GM19238 (cell line): ENCODE data around the gene STX3.
"Not testable (repeated sequence)": the region's sequence is repeated elsewhere in the genome, so short reads cannot be mapped to it uniquely, and the experiment has no call there.

ENCODE experiments used
- DNase-seq: peaks from one replicate; pipeline ENCODE4 v3.0.0; 2011; ENCODE audit warnings: low spot score; ENCODE audit not compliant: insufficient read length

The STX3 gene

DNA sequence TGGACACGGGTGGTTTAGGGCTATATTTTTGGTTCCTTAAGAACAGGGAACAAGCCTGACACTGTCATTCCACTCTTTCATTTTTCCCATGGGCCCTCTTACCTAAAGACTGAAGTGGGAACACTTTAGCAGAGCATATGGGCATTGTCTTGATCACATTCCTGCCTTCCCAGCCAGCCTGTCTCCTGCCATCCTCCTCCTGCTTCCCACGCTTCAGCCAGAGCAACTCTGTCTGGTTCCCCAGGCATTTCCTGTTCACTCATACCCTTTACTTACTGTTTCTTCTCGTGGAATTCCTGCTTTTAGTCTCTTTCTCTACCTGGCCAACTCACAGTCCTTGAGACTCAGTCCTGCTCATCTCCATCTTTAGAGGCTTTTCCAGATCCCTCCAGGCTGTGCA, 32.6 kb downstream of the STX3 start:
- no peak for DNase-seq

- no peak for DNase-seq
Observed at GRCh38 chr11:59791639-59792038, 36.5 kb downstream of the STX3 start.

GRCh38 chr11:59792507-59792906, 37.3 kb downstream of the STX3 start:
- no peak for DNase-seq

DNA sequence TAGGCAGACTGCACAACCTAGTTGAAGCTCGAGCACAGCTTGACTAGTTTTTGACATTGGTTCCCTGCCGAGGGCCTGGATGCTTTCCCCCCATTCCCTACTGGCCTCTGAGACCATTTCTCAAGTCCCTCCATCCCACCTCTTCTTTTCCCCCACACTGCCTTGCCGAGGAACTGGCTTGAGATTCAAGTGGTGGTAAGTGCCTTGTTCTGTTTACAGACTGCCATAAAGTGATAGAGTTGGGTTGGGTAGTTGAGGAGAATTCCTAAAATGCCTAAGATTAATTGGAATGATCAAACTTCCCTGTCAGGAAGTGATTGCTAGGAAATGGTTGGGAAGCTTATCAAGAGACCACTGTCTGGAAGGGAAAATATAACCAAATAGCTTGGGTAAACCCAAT, 39.2 kb downstream of the STX3 start:
- DNase-seq = no peak

- no peak for DNase-seq
Observed at GRCh38 chr11:59800390-59801025, 45.3 kb downstream of the STX3 start.

- no peak for DNase-seq
Observed at GRCh38 chr11:59801160-59801706, 46.1 kb downstream of the STX3 start.

GRCh38 chr11:59801981-59802638, 46.9 kb downstream of the STX3 start:
- no peak for DNase-seq

- no peak for DNase-seq
Observed at GRCh38 chr11:59802639-59803176, 47.5 kb downstream of the STX3 start.

- DNase-seq = no peak
Observed at GRCh38 chr11:59804061-59804460, 48.9 kb downstream of the STX3 start.

DNA sequence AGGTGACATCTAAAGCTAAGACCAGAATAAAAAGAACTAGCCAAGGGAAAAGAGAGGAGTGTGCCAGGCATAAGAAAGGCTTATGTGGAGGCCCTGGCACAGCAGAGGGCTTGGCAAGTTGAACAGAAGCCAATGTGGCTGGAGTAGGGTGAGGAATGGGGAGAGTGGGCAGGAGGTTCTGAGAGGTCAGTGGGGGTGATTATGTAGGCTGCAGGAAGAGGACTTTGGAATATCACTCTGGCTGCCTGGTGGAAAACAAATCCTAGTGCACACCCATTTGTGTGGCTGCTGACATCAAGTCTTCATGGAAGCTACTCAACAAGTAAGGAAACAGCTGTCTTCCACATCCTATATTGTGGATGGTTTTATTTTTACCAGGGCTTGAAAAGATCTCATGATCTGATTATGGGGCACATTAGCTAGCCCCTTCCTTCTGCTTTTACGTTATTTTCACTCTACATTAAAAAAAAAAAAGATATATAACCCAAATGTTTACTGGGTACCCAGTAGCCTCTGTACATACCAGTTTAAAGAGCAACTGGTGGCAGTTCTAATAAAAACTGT, 52.0 kb downstream of the STX3 start:
- DNase-seq = no peak

DNA sequence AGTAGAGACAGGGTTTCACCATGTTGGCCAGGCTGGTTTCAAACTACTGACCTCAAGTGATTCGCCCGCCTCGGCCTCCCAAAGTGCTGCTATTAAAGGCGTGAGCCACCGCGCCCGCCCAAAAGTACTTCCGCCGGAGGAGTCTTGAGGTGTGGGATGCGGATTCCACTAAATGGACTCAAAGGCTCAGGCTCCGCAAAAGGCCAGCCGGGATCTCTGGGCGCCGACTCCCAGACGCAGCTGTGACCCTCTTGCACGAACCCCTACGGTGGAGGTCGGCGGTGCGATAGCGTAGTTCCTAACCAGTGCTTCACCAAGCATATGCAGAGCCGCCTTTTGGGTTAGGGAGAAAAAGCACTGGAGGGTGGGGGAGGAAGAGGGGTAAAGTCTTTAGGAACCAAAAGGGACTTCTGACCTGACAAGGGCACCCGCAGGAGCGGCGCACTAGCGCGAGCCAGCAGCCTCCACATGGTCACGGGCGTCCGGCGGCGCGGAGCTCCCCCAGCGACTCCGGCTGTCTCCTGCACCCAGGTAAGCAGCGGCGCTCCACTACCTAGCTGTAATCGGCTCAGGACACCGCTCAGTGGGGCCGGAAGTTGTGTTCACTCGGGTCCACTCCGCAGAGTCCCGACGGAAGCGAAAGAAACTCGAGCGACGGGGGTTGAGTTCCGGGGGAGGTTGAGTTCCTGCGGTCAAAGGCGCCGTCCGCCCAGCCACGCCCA, 55.2 kb downstream of the STX3 start, which contains the start of gene MRPL16:
MRPL16 (minus strand) TSS at position 590 of the 722 bp plus-strand sequence; CDS start at position 470, 120 bp downstream.
- peak; percentile 66 for DNase-seq

- DNase-seq = no peak
Observed at GRCh38 chr11:59810911-59811259, 55.7 kb downstream of the STX3 start.

GRCh38 chr11:59812220-59812619, 57.0 kb downstream of the STX3 start:
- DNase-seq = no peak

DNA sequence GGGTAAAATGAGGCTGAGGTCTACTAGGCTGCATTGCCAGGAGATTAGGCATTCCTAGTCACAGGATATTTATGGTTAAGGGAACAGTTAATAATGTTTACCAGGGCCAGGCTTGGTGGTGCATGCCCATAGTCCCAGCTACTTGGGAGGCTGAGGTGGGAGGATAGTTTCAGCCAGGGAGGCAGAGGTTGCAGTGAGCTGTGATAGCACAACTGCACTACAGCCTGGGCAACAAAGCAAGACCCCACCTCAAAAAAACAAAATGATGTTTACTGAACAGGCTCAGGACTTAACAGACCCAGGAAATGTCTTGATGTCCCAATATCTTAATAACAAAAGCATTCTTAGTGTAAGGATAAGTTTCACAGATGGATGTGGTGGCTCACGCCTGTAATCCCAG, 58.2 kb downstream of the STX3 start:
- DNase-seq = no peak

DNA sequence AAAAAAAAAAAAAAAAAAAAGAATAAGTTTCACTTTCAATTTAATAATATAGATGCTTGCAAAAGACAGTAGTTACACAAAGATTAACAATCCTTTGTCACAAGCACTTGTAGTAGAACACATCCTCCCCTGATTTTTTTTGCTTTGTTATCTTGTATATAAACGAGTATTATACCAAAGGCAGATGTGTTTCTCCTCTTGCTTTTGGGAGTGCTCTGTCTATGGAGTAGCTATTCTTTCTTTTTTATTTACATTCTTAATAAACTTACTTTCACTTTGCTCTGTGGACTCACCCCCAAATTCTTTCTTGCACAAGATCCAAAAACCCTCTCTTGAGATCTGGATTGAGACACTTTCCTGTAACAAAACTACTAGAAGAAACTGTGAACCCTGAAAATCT, 58.8 kb downstream of the STX3 start:
- DNase-seq = no peak

DNA sequence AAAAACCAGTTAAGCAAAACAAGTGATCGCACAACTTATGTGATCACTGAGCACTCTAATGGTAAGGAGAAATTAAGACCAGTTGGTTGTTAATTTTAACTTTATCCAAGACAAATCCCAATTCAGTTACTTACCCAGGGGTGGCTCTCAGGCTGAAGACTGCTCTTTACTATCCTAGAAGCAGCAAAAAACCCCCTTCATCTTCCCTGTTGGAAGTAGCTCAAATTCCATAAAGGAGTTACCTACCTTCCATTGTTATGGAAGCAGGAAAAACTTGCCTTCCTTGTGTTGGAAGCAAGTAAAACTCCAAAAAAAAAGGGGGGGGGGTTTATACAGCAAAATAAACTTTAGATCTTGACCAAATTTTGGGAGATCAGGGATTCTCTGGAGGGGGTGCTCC, 60.6 kb downstream of the STX3 start:
- no peak for DNase-seq

DNA sequence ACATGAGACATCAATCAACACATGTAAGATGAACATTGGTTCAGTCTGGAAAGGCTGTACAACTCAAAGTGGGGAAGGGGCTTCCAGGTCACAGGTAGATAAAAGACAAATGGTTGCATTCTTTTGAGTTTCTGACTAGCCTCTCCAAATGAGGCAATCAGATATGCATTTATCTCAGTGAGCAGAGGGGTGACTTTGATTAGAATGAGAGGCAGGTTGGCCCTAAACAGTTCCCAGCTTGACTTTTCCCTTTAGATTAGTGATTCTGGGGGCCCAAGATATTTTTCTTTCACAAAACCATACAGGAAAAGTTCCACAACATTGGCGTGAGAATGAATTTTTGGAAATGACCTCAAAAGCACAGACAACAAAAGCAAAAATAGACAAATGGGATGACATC, 61.3 kb downstream of the STX3 start:
- DNase-seq = not testable (repeated sequence)

GRCh38 chr11:59818572-59818971, 63.4 kb downstream of the STX3 start:
- no peak for DNase-seq

DNA sequence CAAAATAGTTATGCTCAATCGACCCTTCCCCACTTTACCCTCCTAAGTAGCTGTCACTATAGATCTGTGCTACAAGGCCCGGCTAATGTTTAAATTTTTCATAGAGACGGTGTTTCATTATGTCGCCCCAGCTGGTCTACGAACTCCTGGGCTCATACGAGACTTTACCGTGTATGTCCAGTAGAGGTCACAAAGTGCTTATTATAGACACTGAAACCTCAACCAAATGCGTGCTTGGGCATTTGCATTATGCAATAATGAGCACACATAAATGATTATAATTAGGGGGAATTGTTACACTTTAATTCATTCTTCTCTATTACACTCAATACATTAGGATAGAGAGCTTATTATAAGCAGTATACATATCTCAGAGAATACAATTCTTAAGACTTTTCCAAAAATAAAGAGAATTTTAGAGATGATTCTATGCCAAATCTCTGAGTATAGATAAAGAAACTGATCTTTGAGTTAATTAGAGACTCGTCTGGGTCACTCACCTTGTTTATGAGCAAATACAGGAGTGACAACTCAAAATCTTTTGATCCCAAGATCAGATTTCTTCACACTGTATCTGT, 67.9 kb downstream of the STX3 start:
- DNase-seq = no peak

DNA sequence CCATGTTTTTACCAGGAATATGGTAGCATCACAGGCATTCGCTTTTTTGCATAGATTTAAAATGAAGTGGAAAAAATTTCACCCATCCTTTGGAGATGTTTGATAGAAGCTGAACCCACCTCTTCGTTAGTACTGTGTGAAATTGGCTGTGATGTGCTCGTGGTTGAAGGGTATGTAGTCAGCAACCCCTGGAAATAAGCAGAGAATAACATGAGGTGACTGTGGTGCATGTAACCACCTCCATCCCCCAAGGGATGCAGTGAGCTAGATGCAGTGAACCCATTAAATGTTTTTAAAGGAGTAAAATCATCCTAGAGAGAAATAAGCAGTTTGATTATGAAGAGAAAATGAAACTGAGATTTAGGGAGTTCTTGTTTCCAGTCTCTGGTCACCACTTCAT, 74.2 kb downstream of the STX3 start:
- no peak for DNase-seq

GRCh38 chr11:59833602-59834001, 78.4 kb downstream of the STX3 start:
- DNase-seq = no peak
